WTC11 (cell line): Measurements from ENCODE around the gene TPK1. TPM values are rescaled to one million over a fixed set of nuclear protein-coding genes. Genes with fewer than 3 reads are reported as not detected.

Source experiments
- ATAC-seq: fragments of 200-7000 bp; cut with Tn5 transposase; 2 replicates; pipeline ENCODE4 v1.10.0; 2021; ENCODE audit warnings: mild to moderate bottlenecking, moderate library complexity
- CTCF ChIA-PET: fragments of 300-600 bp; sonication (Branson Sonifier 250); formaldehyde crosslinking; loops from one replicate; lab custom pipeline; 2021; ENCODE audit warnings: antibody characterized with exemption; lab: Charles Lee
- POLR2A ChIA-PET: fragments of 350-600 bp; sonication (Branson Sonifier 250); formaldehyde crosslinking; loops from one replicate; lab custom pipeline; 2021; ENCODE audit warnings: antibody characterized with exemption; lab: Charles Lee
- DNase-seq: peaks from one replicate; pipeline ENCODE4 v3.0.0; 2021; ENCODE audit warnings: low spot score
- H3K27ac Mint-ChIP-seq: 2 replicates; pipeline ENCODE4 v1.8.0; 2021; ENCODE audit warnings: mixed read lengths
- H3K27me3 Mint-ChIP-seq: 2 replicates; pipeline ENCODE4 v1.8.0; 2021; ENCODE audit warnings: low read depth, mild to moderate bottlenecking, moderate library complexity, mixed read lengths
- H3K36me3 Mint-ChIP-seq: 2 replicates; pipeline ENCODE4 v1.8.0; 2021; ENCODE audit warnings: mixed read lengths
- H3K4me1 Mint-ChIP-seq: 2 replicates; pipeline ENCODE4 v1.8.0; 2022; ENCODE audit warnings: mixed read lengths
- H3K4me3 Mint-ChIP-seq: 2 replicates; pipeline ENCODE4 v1.8.0; 2021; ENCODE audit warnings: mild to moderate bottlenecking, moderate library complexity, mixed read lengths
- H3K9me3 Mint-ChIP-seq: 2 replicates; pipeline ENCODE4 v1.8.0; 2021; ENCODE audit warnings: mixed read lengths
- ELF4 ChIP-seq: sonication (generic); formaldehyde crosslinking; IDR thresholded peaks from 2 replicates; pipeline ENCODE4 v1.8.1; 2022; ENCODE audit warnings: low read depth, mild to moderate bottlenecking, moderate library complexity, missing genetic modification reagents
- EMX1 ChIP-seq: fragments of 250-450 bp; sonication (Bioruptor Pico); IDR thresholded peaks from 2 replicates; pipeline ENCODE4 v1.8.0; 2021; ENCODE audit warnings: mild to moderate bottlenecking
- ESRRA ChIP-seq: sonication (generic); formaldehyde crosslinking; IDR thresholded peaks from 2 replicates; pipeline ENCODE4 v1.8.1; 2022; ENCODE audit warnings: mild to moderate bottlenecking, missing genetic modification reagents, borderline replicate concordance
- ETV6 ChIP-seq: sonication (generic); formaldehyde crosslinking; IDR thresholded peaks from 2 replicates; pipeline ENCODE4 v1.8.1; 2022; ENCODE audit warnings: mild to moderate bottlenecking, missing genetic modification reagents
- FOXJ3 ChIP-seq: sonication (generic); formaldehyde crosslinking; IDR thresholded peaks from 2 replicates; pipeline ENCODE4 v1.9.0; 2021; ENCODE audit warnings: missing genetic modification reagents, mild to moderate bottlenecking, borderline replicate concordance
- GABPB1 ChIP-seq: sonication (generic); formaldehyde crosslinking; IDR thresholded peaks from 2 replicates; pipeline ENCODE4 v1.8.1; 2023; ENCODE audit warnings: mild to moderate bottlenecking, missing genetic modification reagents
- GRHL2 ChIP-seq: fragments of 250-450 bp; sonication (Bioruptor Pico); IDR thresholded peaks from 2 replicates; pipeline ENCODE4 v1.8.0; 2022; ENCODE audit warnings: mild to moderate bottlenecking, moderate library complexity; ENCODE audit not compliant: insufficient replicate concordance, severe bottlenecking
- IRF2 ChIP-seq: sonication (generic); formaldehyde crosslinking; IDR thresholded peaks from 2 replicates; pipeline ENCODE4 v1.8.0; 2022; ENCODE audit warnings: low read depth, missing genetic modification reagents, borderline replicate concordance
- MYBL2 ChIP-seq: sonication (generic); formaldehyde crosslinking; IDR thresholded peaks from 2 replicates; pipeline ENCODE4 v1.8.1; 2023; ENCODE audit warnings: mild to moderate bottlenecking, moderate library complexity, missing genetic modification reagents
- NR3C1 ChIP-seq: sonication (generic); formaldehyde crosslinking; conservative IDR thresholded peaks from 2 replicates; pipeline ENCODE4 v1.8.1; 2023; ENCODE audit warnings: low read depth, mild to moderate bottlenecking, missing genetic modification reagents
- PRRX2 ChIP-seq: fragments of 250-450 bp; sonication (Bioruptor Pico); IDR thresholded peaks from 2 replicates; pipeline ENCODE4 v1.8.0; 2021; ENCODE audit warnings: mild to moderate bottlenecking
- RELA ChIP-seq: sonication (generic); formaldehyde crosslinking; IDR thresholded peaks from 2 replicates; pipeline ENCODE4 v1.8.1; 2022; ENCODE audit warnings: missing genetic modification reagents, mild to moderate bottlenecking, borderline replicate concordance
- TEAD4 ChIP-seq: sonication (generic); formaldehyde crosslinking; IDR thresholded peaks from 2 replicates; pipeline ENCODE4 v1.8.0; 2022; ENCODE audit warnings: mild to moderate bottlenecking, missing genetic modification reagents
- ZNF416 ChIP-seq: fragments of 250-450 bp; sonication (Bioruptor Pico); IDR thresholded peaks from 2 replicates; pipeline ENCODE4 v1.9.0; 2021; ENCODE audit warnings: mild to moderate bottlenecking, inconsistent platforms
- ZNF423 ChIP-seq: fragments of 250-450 bp; sonication (Bioruptor Pico); IDR thresholded peaks from 2 replicates; pipeline ENCODE4 v2.1.2; 2022; ENCODE audit warnings: mild to moderate bottlenecking, moderate library complexity
- total RNA-seq: library from RNA; stranded (reverse); gene quantifications from 3 replicates; pipeline ENCODE4 v1.2.3, GENCODE V29; 2021
- TF ChIP-seq, protein P1 (sequence below): fragments of 200-600 bp; IDR thresholded peaks from 2 replicates; pipeline ENCODE4 v1.8.0; 2022; ENCODE audit warnings: antibody characterized with exemption
- TF ChIP-seq, protein P2 (sequence below): sonication (generic); formaldehyde crosslinking; IDR thresholded peaks from 2 replicates; pipeline ENCODE4 v1.8.1; 2023; ENCODE audit warnings: mild to moderate bottlenecking, missing genetic modification reagents, moderate library complexity
- TF ChIP-seq, protein P3 (sequence below): sonication (generic); formaldehyde crosslinking; IDR thresholded peaks from 2 replicates; pipeline ENCODE4 v1.8.1; 2023; ENCODE audit warnings: mild to moderate bottlenecking, missing genetic modification reagents, moderate library complexity
- TF ChIP-seq, protein P4 (sequence below): sonication (generic); formaldehyde crosslinking; IDR thresholded peaks from 2 replicates; pipeline ENCODE4 v1.8.0; 2022; ENCODE audit warnings: missing genetic modification reagents
- TF ChIP-seq, protein P5 (sequence below): sonication (generic); formaldehyde crosslinking; IDR thresholded peaks from 2 replicates; pipeline ENCODE4 v1.8.1; 2023; ENCODE audit warnings: mild to moderate bottlenecking, moderate library complexity, missing genetic modification reagents
- TF ChIP-seq, protein P6 (sequence below): fragments of 250-450 bp; sonication (Bioruptor Pico); IDR thresholded peaks from 2 replicates; pipeline ENCODE4 v1.9.0; 2021; ENCODE audit warnings: moderate library complexity, mild to moderate bottlenecking, inconsistent platforms, borderline replicate concordance

The TPK1 gene
- total RNA-seq, 1 experiment from 2014 or later: 2.7 TPM

DNA sequence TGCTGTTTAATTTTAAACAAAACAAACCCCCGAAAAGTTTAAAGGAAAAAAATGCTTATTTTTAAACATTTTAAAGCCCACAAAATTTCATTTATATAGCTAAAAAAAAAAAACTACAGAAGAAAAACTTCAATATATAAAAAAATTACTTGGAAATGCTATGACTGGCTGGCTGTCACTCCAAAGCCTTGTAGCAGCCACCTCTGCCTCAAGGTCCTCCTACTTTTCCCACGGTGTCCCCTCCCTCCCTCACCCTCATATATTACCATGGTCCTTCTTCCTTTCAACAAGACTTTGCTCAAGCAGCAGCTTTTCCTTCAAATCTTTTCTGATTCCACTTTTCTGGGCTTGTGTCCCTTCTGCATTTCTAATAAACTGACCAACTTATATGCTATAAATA, 122.0 kb downstream of the TPK1 start (continued):
- no peak for TF ChIP-seq ELF4
- no peak for TF ChIP-seq ZNF416 (CRISPR knock-in tag)
- TF ChIP-seq, protein P1, sequence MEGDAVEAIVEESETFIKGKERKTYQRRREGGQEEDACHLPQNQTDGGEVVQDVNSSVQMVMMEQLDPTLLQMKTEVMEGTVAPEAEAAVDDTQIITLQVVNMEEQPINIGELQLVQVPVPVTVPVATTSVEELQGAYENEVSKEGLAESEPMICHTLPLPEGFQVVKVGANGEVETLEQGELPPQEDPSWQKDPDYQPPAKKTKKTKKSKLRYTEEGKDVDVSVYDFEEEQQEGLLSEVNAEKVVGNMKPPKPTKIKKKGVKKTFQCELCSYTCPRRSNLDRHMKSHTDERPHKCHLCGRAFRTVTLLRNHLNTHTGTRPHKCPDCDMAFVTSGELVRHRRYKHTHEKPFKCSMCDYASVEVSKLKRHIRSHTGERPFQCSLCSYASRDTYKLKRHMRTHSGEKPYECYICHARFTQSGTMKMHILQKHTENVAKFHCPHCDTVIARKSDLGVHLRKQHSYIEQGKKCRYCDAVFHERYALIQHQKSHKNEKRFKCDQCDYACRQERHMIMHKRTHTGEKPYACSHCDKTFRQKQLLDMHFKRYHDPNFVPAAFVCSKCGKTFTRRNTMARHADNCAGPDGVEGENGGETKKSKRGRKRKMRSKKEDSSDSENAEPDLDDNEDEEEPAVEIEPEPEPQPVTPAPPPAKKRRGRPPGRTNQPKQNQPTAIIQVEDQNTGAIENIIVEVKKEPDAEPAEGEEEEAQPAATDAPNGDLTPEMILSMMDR: no peak
- no peak for TF ChIP-seq EMX1 (CRISPR knock-in tag)
- TF ChIP-seq RELA (CRISPR knock-in tag): no peak
- TF ChIP-seq MYBL2 (CRISPR knock-in tag): no peak
- TF ChIP-seq, protein P2, sequence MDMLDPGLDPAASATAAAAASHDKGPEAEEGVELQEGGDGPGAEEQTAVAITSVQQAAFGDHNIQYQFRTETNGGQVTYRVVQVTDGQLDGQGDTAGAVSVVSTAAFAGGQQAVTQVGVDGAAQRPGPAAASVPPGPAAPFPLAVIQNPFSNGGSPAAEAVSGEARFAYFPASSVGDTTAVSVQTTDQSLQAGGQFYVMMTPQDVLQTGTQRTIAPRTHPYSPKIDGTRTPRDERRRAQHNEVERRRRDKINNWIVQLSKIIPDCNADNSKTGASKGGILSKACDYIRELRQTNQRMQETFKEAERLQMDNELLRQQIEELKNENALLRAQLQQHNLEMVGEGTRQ: no peak
- no peak for TF ChIP-seq NR3C1 (CRISPR knock-in tag)
- no peak for TF ChIP-seq PRRX2 (CRISPR knock-in tag)
- no peak for TF ChIP-seq FOXJ3 (CRISPR knock-in tag)
- TF ChIP-seq ETV6 (CRISPR knock-in tag): no peak

DNA sequence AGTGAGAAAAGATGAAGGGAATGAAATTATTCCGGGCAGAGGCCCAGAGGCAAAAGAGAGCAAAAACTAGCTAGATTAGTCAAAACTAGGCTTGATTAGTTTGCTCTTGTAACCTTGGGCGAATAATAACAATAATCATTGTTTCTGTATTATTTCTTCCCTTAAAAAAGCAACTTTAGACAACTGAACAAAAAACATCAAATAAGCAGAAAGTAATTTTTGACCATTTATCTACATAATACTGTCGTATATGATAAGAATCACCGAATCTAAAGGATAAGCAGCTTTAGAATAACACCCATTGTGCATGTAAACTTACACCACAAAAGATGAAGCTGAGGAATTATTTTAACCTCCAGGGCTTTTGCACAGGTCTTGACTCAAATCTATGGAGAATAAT, 125.1 kb downstream of the TPK1 start:
- ChIA-PET POLR2A (no interaction called here), CTCF (no interaction called here)
- ATAC-seq (no peak), DNase-seq (no peak)
- Mint-ChIP-seq H3K27ac (no peak overlapping the region), H3K4me3 (no peak overlapping the region), H3K4me1 (no peaks in the 10 kb centered on the region), H3K27me3 (no peaks in the 10 kb centered on the region), H3K9me3 (no peaks in the 10 kb centered on the region)
- TF ChIP-seq ESRRA (CRISPR knock-in tag) (no peak), GABPB1 (CRISPR knock-in tag) (no peak), ZNF423 (CRISPR knock-in tag) (no peak), GRHL2 (no peak), ELF4 (no peak), TEAD4 (no peak), IRF2 (CRISPR knock-in tag) (no peak)
- TF ChIP-seq, protein P3, sequence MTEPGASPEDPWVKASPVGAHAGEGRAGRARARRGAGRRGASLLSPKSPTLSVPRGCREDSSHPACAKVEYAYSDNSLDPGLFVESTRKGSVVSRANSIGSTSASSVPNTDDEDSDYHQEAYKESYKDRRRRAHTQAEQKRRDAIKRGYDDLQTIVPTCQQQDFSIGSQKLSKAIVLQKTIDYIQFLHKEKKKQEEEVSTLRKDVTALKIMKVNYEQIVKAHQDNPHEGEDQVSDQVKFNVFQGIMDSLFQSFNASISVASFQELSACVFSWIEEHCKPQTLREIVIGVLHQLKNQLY: no peak
- TF ChIP-seq, protein P4, sequence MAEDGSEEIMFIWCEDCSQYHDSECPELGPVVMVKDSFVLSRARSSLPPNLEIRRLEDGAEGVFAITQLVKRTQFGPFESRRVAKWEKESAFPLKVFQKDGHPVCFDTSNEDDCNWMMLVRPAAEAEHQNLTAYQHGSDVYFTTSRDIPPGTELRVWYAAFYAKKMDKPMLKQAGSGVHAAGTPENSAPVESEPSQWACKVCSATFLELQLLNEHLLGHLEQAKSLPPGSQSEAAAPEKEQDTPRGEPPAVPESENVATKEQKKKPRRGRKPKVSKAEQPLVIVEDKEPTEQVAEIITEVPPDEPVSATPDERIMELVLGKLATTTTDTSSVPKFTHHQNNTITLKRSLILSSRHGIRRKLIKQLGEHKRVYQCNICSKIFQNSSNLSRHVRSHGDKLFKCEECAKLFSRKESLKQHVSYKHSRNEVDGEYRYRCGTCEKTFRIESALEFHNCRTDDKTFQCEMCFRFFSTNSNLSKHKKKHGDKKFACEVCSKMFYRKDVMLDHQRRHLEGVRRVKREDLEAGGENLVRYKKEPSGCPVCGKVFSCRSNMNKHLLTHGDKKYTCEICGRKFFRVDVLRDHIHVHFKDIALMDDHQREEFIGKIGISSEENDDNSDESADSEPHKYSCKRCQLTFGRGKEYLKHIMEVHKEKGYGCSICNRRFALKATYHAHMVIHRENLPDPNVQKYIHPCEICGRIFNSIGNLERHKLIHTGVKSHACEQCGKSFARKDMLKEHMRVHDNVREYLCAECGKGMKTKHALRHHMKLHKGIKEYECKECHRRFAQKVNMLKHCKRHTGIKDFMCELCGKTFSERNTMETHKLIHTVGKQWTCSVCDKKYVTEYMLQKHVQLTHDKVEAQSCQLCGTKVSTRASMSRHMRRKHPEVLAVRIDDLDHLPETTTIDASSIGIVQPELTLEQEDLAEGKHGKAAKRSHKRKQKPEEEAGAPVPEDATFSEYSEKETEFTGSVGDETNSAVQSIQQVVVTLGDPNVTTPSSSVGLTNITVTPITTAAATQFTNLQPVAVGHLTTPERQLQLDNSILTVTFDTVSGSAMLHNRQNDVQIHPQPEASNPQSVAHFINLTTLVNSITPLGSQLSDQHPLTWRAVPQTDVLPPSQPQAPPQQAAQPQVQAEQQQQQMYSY (CRISPR knock-in tag): no peak
- TF ChIP-seq, protein P5, sequence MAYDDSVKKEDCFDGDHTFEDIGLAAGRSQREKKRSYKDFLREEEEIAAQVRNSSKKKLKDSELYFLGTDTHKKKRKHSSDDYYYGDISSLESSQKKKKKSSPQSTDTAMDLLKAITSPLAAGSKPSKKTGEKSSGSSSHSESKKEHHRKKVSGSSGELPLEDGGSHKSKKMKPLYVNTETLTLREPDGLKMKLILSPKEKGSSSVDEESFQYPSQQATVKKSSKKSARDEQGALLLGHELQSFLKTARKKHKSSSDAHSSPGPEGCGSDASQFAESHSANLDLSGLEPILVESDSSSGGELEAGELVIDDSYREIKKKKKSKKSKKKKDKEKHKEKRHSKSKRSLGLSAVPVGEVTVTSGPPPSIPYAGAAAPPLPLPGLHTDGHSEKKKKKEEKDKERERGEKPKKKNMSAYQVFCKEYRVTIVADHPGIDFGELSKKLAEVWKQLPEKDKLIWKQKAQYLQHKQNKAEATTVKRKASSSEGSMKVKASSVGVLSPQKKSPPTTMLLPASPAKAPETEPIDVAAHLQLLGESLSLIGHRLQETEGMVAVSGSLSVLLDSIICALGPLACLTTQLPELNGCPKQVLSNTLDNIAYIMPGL (CRISPR knock-in tag): no peak
- TF ChIP-seq, protein P6, sequence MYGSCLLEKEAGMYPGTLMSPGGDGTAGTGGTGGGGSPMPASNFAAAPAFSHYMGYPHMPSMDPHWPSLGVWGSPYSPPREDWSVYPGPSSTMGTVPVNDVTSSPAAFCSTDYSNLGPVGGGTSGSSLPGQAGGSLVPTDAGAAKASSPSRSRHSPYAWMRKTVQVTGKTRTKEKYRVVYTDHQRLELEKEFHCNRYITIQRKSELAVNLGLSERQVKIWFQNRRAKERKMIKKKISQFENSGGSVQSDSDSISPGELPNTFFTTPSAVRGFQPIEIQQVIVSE (CRISPR knock-in tag): no peak
- TF ChIP-seq, all 79 proteins: peak for 0
- H3K36me3 Mint-ChIP-seq: no peaks in the 10 kb centered on the region
